GM21367 (cell line): Measurements from ENCODE around the gene FAM149A.

ENCODE experiments used
- ATAC-seq: cut with Tn5 transposase; IDR thresholded peaks from one replicate; pipeline ENCODE4 v1.9.1; 2021; ENCODE audit not compliant: unreplicated experiment

FAM149A gene

DNA sequence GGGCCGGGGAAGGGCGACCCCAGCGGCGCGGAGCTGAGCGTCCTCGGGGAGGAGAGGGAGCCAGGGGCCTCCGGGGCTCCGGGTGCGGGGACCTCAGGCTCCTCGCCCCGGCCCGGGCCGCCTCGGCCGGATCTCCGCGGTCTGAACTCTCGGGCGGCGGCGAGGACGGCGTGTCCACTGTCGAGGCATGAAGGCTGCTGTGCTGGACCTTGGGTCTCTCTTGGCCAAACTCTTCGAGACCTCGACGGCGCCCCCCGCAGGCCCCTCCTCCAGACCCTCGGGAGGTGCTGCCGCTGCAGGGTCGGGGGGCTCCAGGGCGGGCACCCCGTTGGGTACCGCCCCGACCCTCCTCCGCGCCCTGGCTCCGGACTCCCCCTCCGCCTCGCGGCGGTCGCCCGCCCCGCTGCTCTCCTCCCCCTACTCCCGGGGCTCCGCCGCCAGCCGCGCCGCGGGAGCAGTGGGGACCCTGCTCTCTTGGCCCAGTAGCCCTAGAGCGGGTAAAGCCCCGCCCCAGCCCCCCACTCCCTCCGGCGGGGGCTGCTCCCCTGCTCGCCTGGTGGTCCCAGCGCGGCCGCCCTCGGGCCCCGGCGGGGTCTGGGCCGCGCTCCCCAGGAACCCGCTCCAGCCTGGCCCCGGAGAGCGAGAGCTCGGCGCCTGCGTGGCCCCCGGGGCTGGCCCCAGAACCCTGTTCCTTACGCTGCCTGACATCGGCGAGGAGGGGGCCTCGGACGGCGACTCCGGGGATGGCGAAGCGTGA lies 564 bp downstream of the FAM149A start:
- peak; percentile 28 for ATAC-seq

DNA sequence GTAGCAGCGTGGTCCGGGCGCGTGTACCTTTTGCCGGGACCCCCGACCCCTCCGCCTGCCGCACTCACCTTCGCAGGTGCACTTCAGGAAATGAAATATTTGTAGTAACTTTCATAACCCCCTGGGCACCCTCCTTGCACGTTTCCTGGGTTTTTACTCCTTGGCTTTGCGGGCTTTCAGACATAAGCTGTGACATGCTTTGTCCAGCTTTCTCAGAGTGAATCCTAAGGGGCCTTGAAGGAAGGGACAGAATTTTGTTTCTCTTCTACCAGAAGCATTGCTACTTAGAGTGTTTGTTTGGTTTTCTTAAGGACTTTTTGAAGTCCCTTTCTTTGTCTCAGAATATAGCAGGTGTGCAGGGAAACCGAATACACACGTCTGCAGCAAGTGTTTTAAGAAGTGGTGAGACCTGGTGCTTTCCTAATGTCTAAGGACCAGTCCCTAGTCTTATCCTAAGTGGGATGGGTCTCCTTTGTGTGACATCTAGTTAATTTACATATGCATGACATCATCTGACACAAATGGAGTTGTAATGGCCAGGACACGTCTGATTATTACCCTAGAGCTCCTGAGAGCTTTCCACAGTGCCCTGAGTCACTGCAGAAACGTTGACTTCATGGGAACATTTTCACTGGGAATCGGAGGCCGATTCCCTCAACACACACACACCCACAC lies 1.3 kb downstream of the FAM149A start:
- ATAC-seq = no peak

GRCh38 chr4:186107947-186108346 lies 3.4 kb downstream of the FAM149A start:
- no peak for ATAC-seq

DNA sequence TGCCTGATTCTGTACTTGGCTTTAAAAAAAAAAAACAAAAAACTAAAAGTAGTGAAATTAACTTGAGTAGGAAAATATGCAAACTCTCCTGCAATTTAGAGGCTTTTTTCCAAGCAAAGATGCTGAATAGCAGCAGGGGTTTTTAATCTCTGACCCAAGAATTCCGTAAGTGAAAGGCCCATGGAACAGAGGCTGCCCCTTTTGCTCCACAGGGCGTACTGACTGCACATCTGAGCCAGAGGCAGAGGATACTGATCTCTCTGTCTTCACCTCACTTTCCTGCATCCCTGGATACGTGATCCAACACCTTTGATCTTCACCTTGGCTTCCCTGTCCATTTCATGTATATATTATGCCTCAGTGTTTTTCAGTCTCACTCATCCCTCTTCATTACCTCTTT lies 3.9 kb downstream of the FAM149A start:
- no peak for ATAC-seq

- no peak for ATAC-seq
Measured at GRCh38 chr4:186109245-186109644, 4.7 kb downstream of the FAM149A start.

DNA sequence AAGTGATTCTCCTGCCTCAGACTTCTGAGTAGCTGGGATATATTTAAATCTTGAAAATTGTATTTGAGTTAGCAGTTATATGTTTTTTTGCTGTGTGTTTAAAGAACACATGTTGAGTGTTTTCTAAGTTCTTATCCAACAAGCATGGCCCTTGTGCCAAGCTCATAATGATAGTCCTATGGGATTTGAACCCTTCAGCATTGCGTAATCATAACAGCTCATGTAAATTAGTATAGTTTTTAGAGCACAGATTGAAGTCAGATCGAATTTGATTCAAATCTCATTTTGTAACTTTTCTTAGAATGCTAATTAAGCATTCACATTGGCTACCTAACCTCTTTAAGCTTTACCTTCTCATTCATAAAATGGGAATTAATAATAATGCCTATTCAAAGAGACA lies 12.2 kb downstream of the FAM149A start:
- no peak for ATAC-seq

- no peak for ATAC-seq
Measured at GRCh38 chr4:186118582-186118981, 14.1 kb downstream of the FAM149A start.

DNA sequence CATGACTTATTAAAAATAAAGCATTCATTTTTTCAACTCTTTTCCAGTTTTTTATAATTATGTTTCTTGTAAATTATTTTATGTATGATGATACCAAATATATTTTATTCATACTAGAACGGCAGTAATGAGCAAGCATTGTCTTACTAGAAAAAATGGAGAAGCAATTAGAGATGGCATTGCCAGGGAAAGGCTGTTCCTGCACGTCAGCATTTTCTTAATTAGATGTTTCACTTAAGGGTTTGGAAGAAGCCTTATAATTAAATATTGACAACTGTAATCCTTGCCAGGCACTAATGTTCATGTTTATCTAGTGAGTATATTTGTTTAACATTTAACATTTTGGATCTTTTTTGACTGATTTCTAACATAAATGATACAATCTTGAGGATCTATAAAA lies 16.6 kb downstream of the FAM149A start:
- no peak for ATAC-seq

GRCh38 chr4:186128842-186129241 lies 24.3 kb downstream of the FAM149A start:
- ATAC-seq = no peak

DNA sequence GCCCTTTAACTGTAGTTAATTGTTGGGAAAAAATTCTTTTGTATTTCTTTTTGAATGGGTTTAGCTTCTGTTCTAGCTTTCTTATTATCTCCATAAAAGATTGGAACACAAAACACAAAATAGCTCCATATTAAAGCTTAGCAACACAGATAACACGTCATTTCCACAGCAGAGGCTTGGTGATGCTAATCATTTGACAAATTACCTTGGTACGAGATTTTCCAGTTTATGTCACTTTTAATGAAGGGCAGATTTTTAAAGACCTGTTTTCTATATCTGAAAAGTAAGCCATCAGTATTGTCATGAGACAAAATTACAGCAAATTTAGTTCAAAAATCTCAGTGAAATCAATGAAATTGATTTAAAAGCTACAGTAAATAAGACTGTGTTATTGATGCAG lies 27.4 kb downstream of the FAM149A start:
- ATAC-seq = no peak

- no peak for ATAC-seq
Measured at GRCh38 chr4:186132577-186133242, 28.2 kb downstream of the FAM149A start.

DNA sequence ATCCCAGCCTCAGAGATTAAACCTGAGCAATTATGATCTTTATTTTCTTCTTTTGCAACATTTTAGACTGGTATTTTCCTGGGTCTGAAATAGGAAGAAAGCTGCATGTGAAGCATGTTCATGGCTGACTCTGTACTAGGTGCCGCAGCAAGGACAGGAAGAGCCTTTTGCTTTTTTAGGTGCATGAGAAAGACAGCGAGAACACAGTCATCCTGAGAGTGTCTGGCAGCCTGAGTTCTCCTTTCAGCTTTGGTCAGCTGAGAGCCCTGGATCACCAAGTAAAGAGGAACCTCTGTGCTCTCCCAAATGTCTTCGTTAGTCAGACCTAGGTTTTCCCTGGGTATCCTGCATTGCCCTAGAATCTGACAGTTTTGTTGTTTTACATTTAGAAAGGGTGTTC lies 29.8 kb downstream of the FAM149A start:
- ATAC-seq = peak; percentile 99

GRCh38 chr4:186134861-186135260 lies 30.4 kb downstream of the FAM149A start:
- ATAC-seq = no peak

DNA sequence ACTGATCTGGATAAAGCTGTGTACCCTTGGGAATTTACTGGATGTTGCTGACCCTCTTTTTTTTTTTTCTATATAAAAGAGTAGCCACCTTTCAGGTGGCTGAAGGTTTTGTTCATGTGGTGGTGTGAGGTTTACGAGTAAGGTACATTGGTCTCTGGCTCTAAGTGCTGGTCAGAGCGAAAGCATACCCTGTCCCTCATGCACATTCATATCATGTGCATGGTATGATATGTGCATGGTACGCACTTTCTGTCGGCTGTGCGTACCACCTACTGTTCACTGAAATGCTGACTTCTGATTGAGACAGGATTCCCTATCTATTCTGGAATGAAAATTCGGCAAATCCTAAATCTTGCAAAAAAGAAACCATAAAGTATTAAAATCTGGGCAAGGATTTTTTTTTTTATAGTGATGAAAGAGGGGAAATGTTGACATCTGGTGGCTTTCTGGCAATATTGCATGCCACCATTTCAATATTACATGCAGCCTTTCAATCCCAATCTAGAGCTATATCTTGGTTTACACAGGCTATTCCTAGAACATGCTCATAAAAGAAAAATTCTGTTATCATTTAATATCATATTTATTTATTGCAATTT lies 32.8 kb downstream of the FAM149A start:
- ATAC-seq = no peak

DNA sequence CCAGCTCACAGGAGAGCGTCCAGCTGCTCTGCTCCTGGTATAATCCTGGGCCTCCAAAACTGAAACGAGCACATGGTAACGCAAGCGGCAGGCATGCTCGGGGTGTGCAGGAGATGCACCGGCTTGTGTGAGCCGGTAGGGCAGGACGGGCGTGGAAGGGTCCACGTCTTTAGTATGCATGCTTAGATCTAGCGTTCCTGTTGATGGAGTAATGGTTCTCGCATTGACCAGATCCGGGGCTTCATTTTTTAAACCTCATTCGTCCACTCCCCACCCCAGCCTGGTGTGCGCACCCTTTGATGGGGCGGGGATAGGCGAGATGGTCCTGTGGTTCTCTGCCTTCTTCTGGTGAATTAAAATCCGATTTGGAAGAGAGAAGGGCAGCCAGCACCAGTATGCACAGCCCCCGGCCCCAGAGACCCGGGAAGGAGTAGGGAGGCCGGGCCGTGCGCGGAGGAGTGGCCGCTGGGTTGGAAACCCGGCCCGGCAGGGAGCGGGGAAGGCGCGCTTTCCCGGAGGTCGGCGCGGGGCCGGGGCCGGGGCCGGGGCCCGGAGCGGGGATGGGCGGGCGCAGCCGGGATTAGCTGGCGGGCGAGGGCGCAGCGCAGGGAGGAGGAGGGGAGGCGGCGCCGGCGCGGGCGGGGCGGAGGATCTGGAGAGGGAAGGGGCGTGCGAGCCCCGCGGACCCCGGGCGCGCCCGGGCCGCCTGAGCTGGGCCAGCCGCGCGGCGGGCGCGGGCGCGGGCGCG lies 39.9 kb downstream of the FAM149A start:
- no peak for ATAC-seq

- no peak for ATAC-seq
Measured at GRCh38 chr4:186144946-186145569, 40.6 kb downstream of the FAM149A start.

DNA sequence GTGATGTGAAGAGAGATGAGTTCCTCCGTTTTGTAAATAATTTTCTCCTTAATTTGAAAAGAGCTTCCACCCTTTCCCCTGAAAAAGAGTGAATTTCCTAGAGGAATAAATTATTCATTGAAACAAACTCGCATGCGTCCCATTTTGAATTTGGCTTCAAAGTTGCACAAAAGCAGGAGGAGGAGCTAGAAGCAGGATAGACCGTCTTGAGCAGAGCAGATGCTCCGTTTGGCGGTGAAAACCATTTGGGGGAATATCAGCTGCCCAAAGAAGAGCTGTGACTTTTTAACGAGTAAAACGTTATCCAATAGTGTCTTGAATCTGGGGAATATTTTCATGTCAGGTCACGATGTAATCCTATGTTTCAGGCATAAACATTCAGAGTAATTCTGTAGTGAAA lies 42.0 kb downstream of the FAM149A start:
- no peak for ATAC-seq

- no peak for ATAC-seq
Measured at GRCh38 chr4:186148336-186148975, 44.0 kb downstream of the FAM149A start.

DNA sequence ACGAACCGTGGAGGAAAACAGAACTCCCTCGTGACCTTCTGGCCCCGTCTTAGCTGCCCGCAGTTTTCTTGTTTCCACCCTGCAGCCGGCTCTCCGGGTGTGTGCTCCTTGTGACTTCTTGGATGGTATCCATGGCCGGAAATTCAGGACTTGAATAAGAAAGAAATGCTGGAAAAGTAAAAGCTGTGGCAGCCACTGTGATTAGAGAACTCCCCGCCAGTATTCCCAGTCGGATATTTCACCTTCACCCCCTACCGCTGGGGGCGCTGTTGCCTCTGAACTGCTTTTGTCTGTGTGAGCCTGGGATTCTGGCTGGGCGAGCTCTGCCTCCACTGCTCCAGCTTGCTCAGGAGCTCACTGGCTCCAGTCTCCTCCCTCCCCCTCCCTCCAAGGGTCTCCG lies 45.4 kb downstream of the FAM149A start:
- ATAC-seq = no peak

DNA sequence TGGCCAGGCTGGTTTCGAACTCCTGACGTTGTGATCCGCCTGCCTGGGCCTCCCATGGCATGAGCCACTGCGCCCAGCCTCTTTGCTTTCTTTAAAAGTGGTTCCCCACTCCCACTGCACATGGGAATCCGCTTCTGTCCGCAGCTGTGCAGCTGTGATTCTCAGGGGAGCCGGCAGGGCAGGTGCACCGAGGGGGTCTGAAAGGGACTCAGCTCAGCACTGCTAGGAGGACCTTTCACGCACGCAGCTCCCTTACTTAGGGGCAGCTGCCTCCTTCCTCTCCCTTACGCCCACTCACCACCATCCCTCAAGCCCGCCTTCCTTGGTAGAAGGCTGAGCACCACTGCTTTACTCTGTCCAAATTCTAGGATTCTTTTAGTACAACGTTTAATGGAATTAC lies 46.4 kb downstream of the FAM149A start:
- no peak for ATAC-seq
